SIG-M5 (cell line): ENCODE data around the gene CD28.
"Not testable (repeated sequence)": the region's sequence is repeated elsewhere in the genome, so short reads cannot be mapped to it uniquely, and the experiment has no call there.

Experiments
- DNase-seq: peaks from one replicate; lab custom pipeline; 2025; lab: John Stamatoyannopoulos, UW

The CD28 gene

GRCh38 chr2:203748331-203749126 is 42.1 kb downstream of the CD28 start:
- no peak for DNase-seq

GRCh38 chr2:203750346-203751068 is 44.1 kb downstream of the CD28 start:
- DNase-seq = no peak

GRCh38 chr2:203751685-203752271 is 45.3 kb downstream of the CD28 start:
- no peak for DNase-seq

- DNase-seq = no peak
These were observed 49.7 kb downstream of the CD28 start for GRCh38 chr2:203756161-203756560.

- DNase-seq = no peak
These were observed 52.6 kb downstream of the CD28 start for GRCh38 chr2:203758841-203759689.

- no peak for DNase-seq
These were observed 53.4 kb downstream of the CD28 start for GRCh38 chr2:203759690-203760365.

GRCh38 chr2:203761121-203761520 is 54.7 kb downstream of the CD28 start:
- DNase-seq = no peak

GRCh38 chr2:203763241-203763937 is 57.0 kb downstream of the CD28 start:
- no peak for DNase-seq

- DNase-seq = no peak
These were observed 57.7 kb downstream of the CD28 start for GRCh38 chr2:203763938-203764664.

- no peak for DNase-seq
These were observed 66.2 kb downstream of the CD28 start for GRCh38 chr2:203772456-203773165.

GRCh38 chr2:203774760-203775159 is 68.3 kb downstream of the CD28 start:
- no peak for DNase-seq

GRCh38 chr2:203775684-203776083 is 69.2 kb downstream of the CD28 start:
- DNase-seq = no peak

GRCh38 chr2:203777030-203777429 is 70.6 kb downstream of the CD28 start:
- no peak for DNase-seq

- DNase-seq = not testable (repeated sequence)
These were observed 73.1 kb downstream of the CD28 start for GRCh38 chr2:203779477-203780073.

GRCh38 chr2:203780231-203780630 is 73.8 kb downstream of the CD28 start:
- no peak for DNase-seq

GRCh38 chr2:203781151-203781550 is 74.7 kb downstream of the CD28 start:
- DNase-seq = no peak

- no peak for DNase-seq
These were observed 76.0 kb downstream of the CD28 start for GRCh38 chr2:203782262-203782976.

GRCh38 chr2:203783496-203784203 is 77.2 kb downstream of the CD28 start:
- DNase-seq = no peak
